Testis (tissue), 2 donors: ENCODE results near the gene KRTAP6-2.

Source experiments
- POLR2A ChIP-seq: fragments of 450-650 bp; IDR thresholded peaks from one replicate; pipeline ENCODE4 v1.6.1; 2017; ENCODE audit warnings: antibody characterized with exemption, mild to moderate bottlenecking, moderate library complexity
- TF ChIP-seq, protein P1 (sequence below), 3 experiments: fragments of 450-650 bp in 2 of 3; fragments of 200-600 bp in 1 of 3; sonication (generic) in 1 of 3; IDR thresholded peaks; one replicate each; pipeline ENCODE4 v1.5.1; 2016 to 2019; ENCODE audit warnings: antibody characterized with exemption in 3 of 3, mild to moderate bottlenecking in 2 of 3, moderate library complexity in 1 of 3

DNA sequence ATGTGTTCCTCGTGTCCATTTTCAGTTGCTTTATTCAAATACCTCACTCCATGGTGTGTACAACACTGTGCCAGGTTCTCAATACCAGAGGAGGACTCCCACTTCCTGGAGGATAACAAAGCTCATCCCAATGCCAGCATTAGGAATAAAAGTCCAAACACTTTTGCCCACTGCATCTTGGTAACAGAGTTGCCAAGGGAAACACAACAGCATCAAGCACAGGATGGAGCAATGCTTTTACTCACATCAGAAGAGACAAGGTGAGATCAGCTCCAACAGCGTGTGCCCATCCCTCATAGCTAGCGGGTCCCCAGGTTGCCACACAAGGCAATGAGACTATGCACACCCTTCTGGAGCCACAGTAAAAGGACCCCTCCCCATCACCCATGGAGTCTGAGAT is 24.7 kb upstream of the KRTAP6-2 start:
- no peak for TF ChIP-seq POLR2A
- TF ChIP-seq, protein P1, sequence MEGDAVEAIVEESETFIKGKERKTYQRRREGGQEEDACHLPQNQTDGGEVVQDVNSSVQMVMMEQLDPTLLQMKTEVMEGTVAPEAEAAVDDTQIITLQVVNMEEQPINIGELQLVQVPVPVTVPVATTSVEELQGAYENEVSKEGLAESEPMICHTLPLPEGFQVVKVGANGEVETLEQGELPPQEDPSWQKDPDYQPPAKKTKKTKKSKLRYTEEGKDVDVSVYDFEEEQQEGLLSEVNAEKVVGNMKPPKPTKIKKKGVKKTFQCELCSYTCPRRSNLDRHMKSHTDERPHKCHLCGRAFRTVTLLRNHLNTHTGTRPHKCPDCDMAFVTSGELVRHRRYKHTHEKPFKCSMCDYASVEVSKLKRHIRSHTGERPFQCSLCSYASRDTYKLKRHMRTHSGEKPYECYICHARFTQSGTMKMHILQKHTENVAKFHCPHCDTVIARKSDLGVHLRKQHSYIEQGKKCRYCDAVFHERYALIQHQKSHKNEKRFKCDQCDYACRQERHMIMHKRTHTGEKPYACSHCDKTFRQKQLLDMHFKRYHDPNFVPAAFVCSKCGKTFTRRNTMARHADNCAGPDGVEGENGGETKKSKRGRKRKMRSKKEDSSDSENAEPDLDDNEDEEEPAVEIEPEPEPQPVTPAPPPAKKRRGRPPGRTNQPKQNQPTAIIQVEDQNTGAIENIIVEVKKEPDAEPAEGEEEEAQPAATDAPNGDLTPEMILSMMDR (IDR thresholded peaks at IDR 0.05) = no peak
